Mucosa of gallbladder (tissue), 1 donor: Measurements from ENCODE around the gene EYA2. TPM values are rescaled to one million over a fixed set of nuclear protein-coding genes. Genes with fewer than 3 reads are reported as not detected.
"Not testable (repeated sequence)": the region's sequence is repeated elsewhere in the genome, so short reads cannot be mapped to it uniquely, and the experiment has no call there.

Experiments
- DNase-seq: peaks from one replicate; pipeline ENCODE4 v3.0.0-alpha.2; 2020; ENCODE audit warnings: low spot score
- total RNA-seq: library from RNA; stranded (reverse); gene quantifications from one replicate; pipeline ENCODE4 v1.2.1, GENCODE V29; 2021
- donor health status: DM: no; HTN: no; CAD: no.

EYA2 gene
- total RNA-seq, 1 donor from 2014 or later: 2.1 TPM

- DNase-seq: no peak
Measured at GRCh38 chr20:47174456-47175243, 280.0 kb downstream of the EYA2 start.

GRCh38 chr20:47175493-47175892 is 280.9 kb downstream of the EYA2 start:
- DNase-seq: no peak

GRCh38 chr20:47176217-47176616 is 281.6 kb downstream of the EYA2 start:
- not testable (repeated sequence) for DNase-seq

GRCh38 chr20:47178277-47178676 is 283.6 kb downstream of the EYA2 start:
- no peak for DNase-seq

- DNase-seq: no peak
Measured at GRCh38 chr20:47178851-47179250, 284.2 kb downstream of the EYA2 start.

GRCh38 chr20:47179267-47179666 is 284.6 kb downstream of the EYA2 start:
- no peak for DNase-seq

GRCh38 chr20:47181056-47181862 is 286.6 kb downstream of the EYA2 start:
- DNase-seq: peak; percentile 38

GRCh38 chr20:47183367-47183766 is 288.7 kb downstream of the EYA2 start:
- DNase-seq: no peak

GRCh38 chr20:47187450-47188195 is 293.0 kb downstream of the EYA2 start:
- no peak for DNase-seq

GRCh38 chr20:47188540-47188939 is 293.9 kb downstream of the EYA2 start:
- DNase-seq: no peak

- no peak for DNase-seq
Measured at GRCh38 chr20:47189060-47189459, 294.4 kb downstream of the EYA2 start.

- no peak for DNase-seq
Measured at GRCh38 chr20:47191074-47191673, 296.5 kb downstream of the EYA2 start.

GRCh38 chr20:47191956-47192355 is 297.3 kb downstream of the EYA2 start:
- DNase-seq: no peak

- DNase-seq: no peak
Measured at GRCh38 chr20:47195573-47195972, 300.9 kb downstream of the EYA2 start.

GRCh38 chr20:47196091-47197081 is 301.7 kb downstream of the EYA2 start:
- peak; percentile 73 for DNase-seq

GRCh38 chr20:47198254-47198671 is 303.6 kb downstream of the EYA2 start:
- no peak for DNase-seq

GRCh38 chr20:47198996-47199552 is 304.4 kb downstream of the EYA2 start:
- DNase-seq: no peak

GRCh38 chr20:47201074-47201730 is 306.6 kb downstream of the EYA2 start:
- DNase-seq: no peak
